HTR-8/SVneo (cell line): ENCODE results near the gene AGBL1.
"Not testable (repeated sequence)": the region's sequence is repeated elsewhere in the genome, so short reads cannot be mapped to it uniquely, and the experiment has no call there.

Experiments
- DNase-seq: peaks from one replicate; pipeline ENCODE4 v3.0.0; 2011; ENCODE audit warnings: low spot score, mixed read lengths; ENCODE audit not compliant: insufficient read length
- FAIRE-seq: peaks from 2 replicates; lab custom pipeline; 2011; peaks lifted over from hg19 to GRCh38; lab: Jason Lieb, UNC

Gene AGBL1

GRCh38 chr15:86377914-86378313 is 298.2 kb downstream of the AGBL1 start:
- FAIRE-seq = no peak
- no peak for DNase-seq

DNA sequence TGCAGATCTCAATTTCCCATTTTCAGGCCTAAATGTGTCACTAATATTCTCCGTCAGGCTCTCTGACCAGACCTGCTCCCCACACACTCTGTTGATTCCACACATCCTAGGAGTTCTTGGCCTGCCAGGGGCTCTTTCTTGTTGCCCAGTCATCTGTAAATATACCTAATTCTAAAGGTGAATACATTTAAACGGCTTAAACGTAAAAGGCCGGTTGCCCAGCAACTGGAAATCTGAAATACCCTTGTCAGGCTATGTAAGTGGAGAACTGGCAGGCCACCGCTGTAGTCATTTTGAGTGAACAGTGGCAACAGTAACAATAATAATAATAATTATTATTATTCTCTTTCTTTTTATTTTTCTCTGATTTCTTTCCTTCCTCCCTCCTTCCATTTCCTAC is 302.7 kb downstream of the AGBL1 start:
- DNase-seq (no peak), FAIRE-seq (no peak)

- FAIRE-seq = no peak
- no peak for DNase-seq
These were observed 303.9 kb downstream of the AGBL1 start for GRCh38 chr15:86383611-86384010.

GRCh38 chr15:86384186-86384585 is 304.5 kb downstream of the AGBL1 start:
- FAIRE-seq (no peak), DNase-seq (no peak)

- DNase-seq (no peak), FAIRE-seq (no peak)
These were observed 312.6 kb downstream of the AGBL1 start for GRCh38 chr15:86392296-86392695.

- DNase-seq = no peak
- no peak for FAIRE-seq
These were observed 313.2 kb downstream of the AGBL1 start for GRCh38 chr15:86392874-86393273.

DNA sequence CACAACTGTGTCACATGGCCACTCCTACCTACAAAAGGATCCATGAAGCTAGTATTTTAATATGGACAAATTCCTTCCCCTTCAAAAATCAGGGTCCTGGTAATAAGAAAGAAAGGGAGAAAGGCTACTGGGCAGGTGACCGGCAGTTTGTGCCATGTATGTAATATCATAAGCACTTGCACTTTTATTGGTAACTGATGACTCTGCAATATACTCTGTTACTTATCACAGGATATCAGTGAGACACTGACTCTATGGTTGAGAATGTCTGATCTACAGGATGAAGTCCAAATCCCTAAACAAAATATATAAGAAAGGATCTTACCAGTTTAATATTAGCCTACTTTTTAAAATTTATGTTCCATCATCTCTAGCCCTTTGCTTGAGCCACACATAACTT is 315.2 kb downstream of the AGBL1 start:
- no peak for FAIRE-seq
- no peak for DNase-seq

DNA sequence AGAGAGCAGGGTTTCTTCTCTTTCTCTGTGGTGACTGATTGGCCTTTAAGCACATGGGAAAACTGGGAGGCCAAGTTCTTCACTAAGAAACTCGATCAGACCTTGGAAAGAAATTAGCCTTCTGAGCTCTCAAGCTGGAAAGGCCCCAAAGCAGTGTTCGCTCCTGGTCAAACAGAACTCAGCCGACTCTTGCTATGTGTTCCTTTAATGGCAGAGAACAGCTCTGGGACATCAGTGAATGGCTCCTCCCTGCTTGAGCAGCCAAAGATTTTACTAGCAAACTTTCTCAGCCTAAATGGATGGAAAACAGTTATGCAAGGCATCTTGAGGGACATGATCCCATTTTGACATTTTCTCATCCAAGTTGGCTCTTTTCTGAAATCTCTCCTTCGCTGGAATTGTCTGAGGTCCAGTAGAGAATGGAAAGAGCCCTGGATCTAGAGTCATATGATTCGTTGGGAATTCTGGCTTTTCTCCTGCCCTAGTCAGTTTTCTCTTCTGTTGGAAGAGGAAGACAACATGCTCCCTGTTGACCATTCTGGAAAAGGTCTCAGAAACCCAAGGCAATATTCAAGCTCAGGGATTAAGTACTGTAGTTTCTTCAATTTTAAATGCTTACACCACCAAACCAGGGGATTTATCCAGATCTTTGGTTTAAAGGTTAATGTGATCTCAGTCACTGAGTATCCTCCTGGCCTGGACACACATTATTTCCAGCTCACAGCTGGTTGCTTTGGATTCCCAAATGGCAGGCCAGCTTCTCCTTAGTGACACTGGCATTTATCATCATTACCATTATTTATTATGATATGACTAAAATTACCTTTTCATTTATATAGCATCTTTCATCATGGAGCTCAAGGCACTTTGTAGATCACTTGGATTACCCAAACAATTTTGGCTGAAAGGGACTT is 319.6 kb downstream of the AGBL1 start:
- DNase-seq (no peak), FAIRE-seq (no peak)

DNA sequence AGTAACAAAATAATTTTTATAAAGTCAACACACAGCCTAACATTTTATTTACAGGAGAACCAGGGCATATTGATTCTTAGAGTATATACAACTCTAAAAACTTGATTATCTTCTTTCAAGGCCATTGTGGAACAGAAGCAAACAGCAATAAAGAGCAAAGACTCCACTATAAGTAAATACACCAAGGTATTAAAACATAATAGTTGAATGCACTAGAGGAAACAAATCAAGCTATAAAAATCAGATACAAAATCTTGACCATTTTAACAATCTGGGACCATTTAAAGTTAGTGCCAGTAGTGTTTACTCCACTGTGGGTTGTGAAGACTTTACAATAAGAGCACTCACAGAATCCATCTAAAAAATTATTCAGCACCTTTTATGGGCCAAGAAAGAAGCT is 323.6 kb downstream of the AGBL1 start:
- DNase-seq (no peak), FAIRE-seq (no peak)

- DNase-seq (no peak), FAIRE-seq (no peak)
These were observed 324.4 kb downstream of the AGBL1 start for GRCh38 chr15:86403914-86404583.

DNA sequence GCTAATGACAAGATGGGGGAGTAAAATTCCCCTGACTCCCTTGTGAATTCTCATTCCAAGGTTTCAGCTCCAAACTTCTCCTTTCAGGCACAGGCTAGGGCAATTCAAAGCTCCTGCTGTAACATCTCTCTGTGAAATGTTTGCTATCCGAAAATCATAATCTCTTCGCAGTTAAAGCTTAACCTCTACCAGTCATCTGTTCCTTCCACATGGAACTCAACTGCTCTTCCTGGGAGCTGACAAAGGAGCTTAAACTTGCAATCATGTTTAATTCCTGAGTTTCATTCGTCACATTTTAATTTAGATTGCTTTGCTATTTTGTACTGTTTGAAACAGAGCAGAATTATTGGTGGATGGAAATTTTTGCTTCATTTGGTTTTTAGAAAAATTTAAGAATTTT is 328.6 kb downstream of the AGBL1 start:
- FAIRE-seq = no peak
- no peak for DNase-seq

- FAIRE-seq (no peak), DNase-seq (no peak)
These were observed 332.2 kb downstream of the AGBL1 start for GRCh38 chr15:86411916-86412315.

DNA sequence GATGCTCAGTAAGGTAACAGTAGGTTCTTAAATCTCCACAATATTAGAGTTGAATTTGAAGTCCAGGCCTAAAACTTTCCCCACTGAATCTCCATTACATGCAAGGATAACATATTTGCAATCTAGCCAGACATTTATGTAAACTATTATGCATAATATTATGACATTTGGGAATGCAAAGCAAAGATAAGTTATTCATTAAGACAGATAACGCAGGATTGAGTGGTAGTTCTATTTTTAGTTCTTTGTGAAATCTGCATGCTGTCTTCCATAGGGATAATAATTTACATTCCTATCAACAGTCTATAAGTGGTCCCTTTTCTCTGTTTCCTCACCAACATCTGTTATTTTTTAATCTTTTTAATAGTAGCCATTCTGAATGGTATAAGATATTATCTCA is 333.5 kb downstream of the AGBL1 start:
- FAIRE-seq (no peak), DNase-seq (no peak)

DNA sequence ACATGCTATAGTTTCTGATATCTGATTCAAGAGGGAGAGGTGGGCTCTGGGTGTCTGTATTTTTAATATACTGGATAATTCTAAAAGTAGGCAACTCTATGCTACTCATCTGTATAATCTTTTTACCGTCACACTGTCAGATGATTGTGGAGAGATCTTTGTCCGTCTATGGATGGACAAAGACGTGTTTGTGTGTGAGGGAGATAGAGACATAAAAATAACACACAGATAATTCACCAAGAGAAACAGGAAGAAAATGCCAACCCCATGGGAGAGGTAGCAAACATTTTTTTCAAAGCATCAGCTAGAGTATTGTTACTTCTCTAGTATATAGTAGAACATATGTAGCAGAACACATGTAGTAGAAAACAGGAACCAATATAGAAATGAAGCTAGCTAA is 346.1 kb downstream of the AGBL1 start:
- no peak for DNase-seq
- FAIRE-seq = no peak

DNA sequence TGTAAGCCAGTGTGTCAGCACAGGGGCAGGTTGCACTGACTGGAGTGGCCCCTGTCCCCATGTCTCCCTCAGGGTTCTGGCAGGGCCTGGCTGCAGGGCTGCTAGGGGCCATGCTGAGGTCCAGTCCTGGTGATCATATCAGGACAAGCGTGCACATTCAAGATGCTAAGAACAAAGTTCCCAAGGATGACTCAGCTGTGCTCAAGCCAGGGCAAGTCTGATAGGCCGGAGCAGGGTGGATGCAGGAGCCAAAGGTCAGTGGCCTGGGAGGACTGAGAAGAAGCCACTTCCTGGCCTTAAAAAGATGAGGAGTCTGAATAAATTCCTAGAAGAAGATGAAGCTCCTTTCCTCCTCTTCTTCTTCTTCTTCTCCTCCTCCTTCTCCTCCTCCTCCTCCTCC is 353.2 kb downstream of the AGBL1 start:
- FAIRE-seq = no peak

DNA sequence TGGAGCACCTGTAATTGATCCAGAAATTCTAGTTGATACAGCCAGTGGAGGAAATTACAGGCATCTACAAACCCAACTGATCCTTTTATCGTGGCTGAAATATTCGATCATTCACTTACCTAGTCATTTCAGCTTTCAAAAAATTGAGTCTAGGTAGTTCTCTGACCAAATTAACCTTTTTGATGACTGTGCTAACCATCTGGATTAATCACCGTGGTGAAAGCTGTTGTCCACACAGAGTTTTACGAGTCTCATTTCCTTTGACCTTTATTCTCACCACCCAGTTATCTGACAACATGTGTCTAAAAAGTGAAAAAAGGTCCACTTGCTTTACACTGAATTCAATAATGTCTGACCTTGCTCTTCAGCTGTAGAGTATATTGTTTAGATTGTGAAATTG is 354.3 kb downstream of the AGBL1 start:
- no peak for FAIRE-seq
- DNase-seq = no peak

More for the DNA sequence above, 353.2 kb downstream of the AGBL1 start:
- DNase-seq = no peak

DNA sequence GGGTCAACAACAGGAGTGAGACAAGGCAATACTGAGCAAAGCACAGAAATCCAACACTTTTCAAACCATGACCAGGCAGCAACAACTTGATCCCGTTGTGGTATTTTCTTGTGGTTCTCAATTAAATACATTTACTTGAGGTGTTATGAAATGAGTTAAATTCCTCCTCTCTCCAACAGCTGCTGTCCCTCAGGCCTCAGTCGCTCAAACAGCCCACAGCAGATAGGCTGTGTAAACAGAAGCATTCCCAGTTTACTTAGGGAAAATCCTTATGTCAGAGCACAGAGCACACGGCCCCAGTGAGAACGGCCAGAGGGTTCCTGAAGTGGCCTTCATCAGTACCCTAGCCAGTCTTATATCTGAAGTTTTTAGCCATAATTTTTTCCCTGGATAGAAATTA is 359.9 kb downstream of the AGBL1 start:
- no peak for FAIRE-seq

GRCh38 chr15:86444527-86444926 is 364.9 kb downstream of the AGBL1 start:
- FAIRE-seq = no peak
- no peak for DNase-seq

More for the DNA sequence above, 359.9 kb downstream of the AGBL1 start:
- no peak for DNase-seq

DNA sequence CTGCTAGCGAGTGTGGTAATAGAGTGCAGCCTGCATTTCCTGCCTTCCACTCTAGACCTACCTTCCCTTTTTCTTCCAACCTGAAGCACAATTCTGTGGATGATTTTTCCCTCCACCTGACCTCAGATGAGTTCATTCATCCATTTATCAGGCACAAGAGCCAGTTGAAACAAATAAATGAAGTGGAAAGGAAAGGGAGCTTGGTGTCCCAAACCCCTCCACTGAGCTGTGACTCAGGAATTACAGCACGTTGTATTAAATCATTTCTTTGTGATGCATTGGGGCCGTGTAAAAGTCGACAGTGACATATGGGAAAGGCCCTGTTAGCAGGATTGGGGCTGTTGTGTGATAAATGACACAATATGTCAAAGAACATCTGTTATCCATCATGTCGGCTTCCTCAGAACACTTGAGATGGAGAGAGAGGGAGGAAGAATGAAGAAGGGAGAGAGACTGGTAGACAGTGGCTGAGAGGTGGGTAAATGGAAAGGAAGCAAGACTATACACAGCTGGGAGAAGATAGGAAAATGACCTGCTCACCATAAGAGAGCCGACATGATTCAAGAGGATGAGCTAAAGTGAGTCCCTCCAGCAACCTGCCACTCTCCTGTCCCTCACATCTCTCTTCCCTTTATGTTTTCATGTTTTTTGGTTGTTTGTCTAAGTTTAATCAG is 366.0 kb downstream of the AGBL1 start:
- FAIRE-seq (no peak), DNase-seq (no peak)

- no peak for FAIRE-seq
These were observed 366.6 kb downstream of the AGBL1 start for GRCh38 chr15:86446253-86446640.

DNA sequence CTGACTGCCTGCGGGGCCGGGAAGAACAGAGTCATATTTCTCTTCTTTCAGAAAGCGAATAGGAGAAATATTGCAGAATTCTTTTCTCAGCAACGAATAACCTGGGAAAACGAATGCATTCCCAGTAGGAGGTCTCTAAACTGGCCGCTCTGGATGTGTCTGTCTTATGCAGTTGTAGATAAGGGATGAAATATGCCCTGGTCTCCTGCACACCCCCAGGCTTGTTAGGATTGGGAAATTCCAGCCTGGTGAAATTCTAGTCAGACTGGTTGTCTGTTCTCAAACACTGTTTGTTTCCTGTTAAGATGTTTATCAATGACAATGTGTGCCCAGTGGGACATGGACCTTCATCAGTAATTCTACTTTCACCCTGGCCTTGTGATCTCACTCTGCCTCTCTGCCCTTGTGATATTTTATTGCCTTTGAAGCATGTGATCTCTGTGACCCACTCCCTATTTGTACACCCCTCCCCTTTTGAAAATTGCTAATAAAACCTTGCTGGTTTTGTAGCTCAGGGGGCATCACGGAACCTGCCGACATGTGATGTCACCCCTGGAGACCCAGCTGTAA is 385.9 kb downstream of the AGBL1 start:
- not testable (repeated sequence) for DNase-seq, FAIRE-seq

More at GRCh38 chr15:86446253-86446640, 366.6 kb downstream of the AGBL1 start:
- DNase-seq = no peak
